ENCODE results near the gene KIAA1671.

The KIAA1671 gene

DNA sequence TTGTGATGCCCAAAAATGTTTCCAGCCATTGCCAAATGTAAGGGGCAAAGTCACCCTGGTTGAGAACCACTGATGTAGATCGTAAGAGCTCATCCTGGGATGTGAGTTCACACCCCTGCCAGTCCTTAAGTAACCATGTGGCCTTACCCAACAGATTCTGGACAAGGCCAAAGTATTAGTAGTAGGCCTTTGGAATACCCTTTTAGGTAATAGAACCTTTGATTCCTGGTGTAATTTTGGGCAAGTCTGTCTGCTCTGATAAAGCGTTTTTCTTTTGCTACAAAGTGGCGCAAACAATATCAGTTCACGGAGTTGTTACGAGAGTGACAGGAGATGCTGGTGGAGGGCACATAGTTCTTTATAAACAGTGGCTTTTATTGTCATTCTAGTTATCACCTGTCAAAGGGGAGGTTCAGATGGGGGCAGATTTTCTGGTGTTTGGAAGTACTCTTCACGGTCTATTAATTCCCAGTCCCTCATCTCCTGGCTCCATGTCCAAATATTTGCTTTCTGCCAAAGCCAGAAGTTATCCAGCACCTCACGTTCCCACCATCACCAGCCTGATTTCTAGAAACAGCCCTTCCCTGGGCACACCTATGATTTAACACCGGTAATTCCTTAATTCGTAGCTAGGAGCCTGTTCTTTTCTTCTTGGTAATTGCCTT lies 173.3 kb downstream of the KIAA1671 start:
- Mint-ChIP-seq H3K4me1 (ENCODE audit: low read depth) (no peaks in the 10 kb centered on the region), H3K36me3 (ENCODE audit: low read depth) (no peaks in the 10 kb centered on the region), H3K4me3 (no peak overlapping the region), H3K9me3 (no peaks in the 10 kb centered on the region), H3K27ac (no peak overlapping the region), H3K27me3 (peaks cover 10% of the 10 kb centered on the region)
- intact Hi-C loops (cut with micrococcal nuclease), result no loop called here

DNA sequence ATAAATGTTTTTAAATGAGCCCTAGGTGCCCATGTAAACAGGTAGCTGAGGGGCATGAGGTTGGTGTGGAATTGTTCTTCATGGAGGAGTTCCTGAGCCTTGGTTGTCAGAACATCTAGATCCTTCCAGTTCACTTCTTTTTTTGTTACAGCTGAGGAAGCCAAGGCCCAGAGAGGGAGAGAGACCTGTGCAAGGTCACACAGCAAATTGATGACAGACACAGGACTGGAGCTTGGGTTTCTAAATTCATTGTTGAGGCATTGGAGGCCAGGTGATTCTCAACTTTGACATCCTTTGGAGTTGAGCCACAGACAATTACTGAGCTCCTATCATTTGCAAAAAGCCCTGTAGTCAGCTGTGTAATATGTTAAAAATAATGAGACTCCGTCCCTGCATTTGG lies 174.0 kb downstream of the KIAA1671 start:
- Mint-ChIP-seq H3K9me3 (no peaks in the 10 kb centered on the region), H3K27ac (no peak overlapping the region)

GRCh38 chr22:25127318-25127717 lies 174.8 kb downstream of the KIAA1671 start:
- H3K36me3 Mint-ChIP-seq (ENCODE audit: low read depth), result no peaks in the 10 kb centered on the region
- H3K27ac Mint-ChIP-seq, result no peak overlapping the region
- no peak overlapping the region for H3K4me3 Mint-ChIP-seq
- H3K9me3 Mint-ChIP-seq, result no peaks in the 10 kb centered on the region
- H3K27me3 Mint-ChIP-seq, result peaks cover 7% of the 10 kb centered on the region
- H3K4me1 Mint-ChIP-seq (ENCODE audit: low read depth), result no peaks in the 10 kb centered on the region
- intact Hi-C loops (cut with micrococcal nuclease), result no loop called here

More for the DNA sequence above, 174.0 kb downstream of the KIAA1671 start:
- Mint-ChIP-seq H3K36me3 (ENCODE audit: low read depth) (no peaks in the 10 kb centered on the region), H3K4me3 (no peak overlapping the region), H3K4me1 (ENCODE audit: low read depth) (no peaks in the 10 kb centered on the region), H3K27me3 (peaks cover 8% of the 10 kb centered on the region)
- intact Hi-C loops (cut with micrococcal nuclease), result no loop called here

DNA sequence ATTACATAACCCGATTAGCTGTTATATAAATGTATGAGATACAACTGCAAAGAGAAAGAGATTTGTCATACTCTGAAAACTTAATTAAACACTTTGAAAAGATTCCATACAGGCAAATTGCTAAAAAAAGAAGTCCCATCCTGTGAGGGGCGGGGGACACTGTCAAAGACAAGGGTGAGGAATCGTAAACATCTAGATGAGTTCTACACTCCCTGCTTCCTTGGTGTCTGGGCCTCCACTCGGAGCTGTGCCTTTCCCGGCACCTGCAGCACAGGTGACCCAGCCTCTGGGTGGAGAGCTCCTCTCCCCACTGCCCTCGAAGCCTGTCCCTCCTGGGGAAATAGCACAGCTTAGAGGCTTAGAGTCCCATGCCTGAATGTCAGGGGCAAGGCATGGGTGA lies 177.9 kb downstream of the KIAA1671 start:
- intact Hi-C loops (cut with micrococcal nuclease), result no loop called here
- H3K27ac Mint-ChIP-seq, result no peak overlapping the region
- H3K27me3 Mint-ChIP-seq, result peaks cover 4% of the 10 kb centered on the region
- no peak overlapping the region for H3K4me3 Mint-ChIP-seq
- no peaks in the 10 kb centered on the region for H3K9me3 Mint-ChIP-seq
- no peaks in the 10 kb centered on the region for H3K4me1 Mint-ChIP-seq (ENCODE audit: low read depth)
- no peaks in the 10 kb centered on the region for H3K36me3 Mint-ChIP-seq (ENCODE audit: low read depth)

GRCh38 chr22:25131198-25131887 lies 178.8 kb downstream of the KIAA1671 start:
- H3K4me1 Mint-ChIP-seq (ENCODE audit: low read depth), result no peaks in the 10 kb centered on the region
- peaks cover 4% of the 10 kb centered on the region for H3K27me3 Mint-ChIP-seq
- H3K9me3 Mint-ChIP-seq, result no peaks in the 10 kb centered on the region
- H3K27ac Mint-ChIP-seq, result no peak overlapping the region
- intact Hi-C loops (cut with micrococcal nuclease), result no loop called here
- no peaks in the 10 kb centered on the region for H3K36me3 Mint-ChIP-seq (ENCODE audit: low read depth)
- no peak overlapping the region for H3K4me3 Mint-ChIP-seq

DNA sequence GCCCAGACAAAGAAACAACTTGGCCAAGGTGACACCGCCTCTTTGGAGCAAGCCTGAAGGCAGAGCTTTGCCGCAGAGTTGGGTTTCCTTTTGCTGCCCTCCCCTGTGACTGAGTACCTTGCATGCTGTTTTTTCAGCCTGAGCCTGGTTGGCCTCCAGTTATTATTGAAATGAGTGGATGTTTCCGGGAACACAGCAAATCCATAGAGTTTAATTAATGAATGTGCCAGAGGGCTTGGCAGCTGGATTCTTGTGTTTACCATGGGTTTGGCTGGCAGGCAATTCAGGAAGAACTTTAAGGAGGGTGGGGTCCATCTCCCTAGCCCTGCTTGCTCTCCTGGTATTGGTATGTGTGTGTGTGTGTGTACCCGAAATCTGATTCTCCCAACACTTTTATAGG lies 181.5 kb downstream of the KIAA1671 start:
- Mint-ChIP-seq H3K27ac (no peak overlapping the region), H3K4me1 (ENCODE audit: low read depth) (no peaks in the 10 kb centered on the region), H3K4me3 (no peak overlapping the region), H3K9me3 (no peaks in the 10 kb centered on the region), H3K36me3 (ENCODE audit: low read depth) (no peaks in the 10 kb centered on the region), H3K27me3 (peaks cover 2% of the 10 kb centered on the region)
- intact Hi-C loops (cut with micrococcal nuclease), result no loop called here

- H3K27ac Mint-ChIP-seq, result no peak overlapping the region
These were observed 181.9 kb downstream of the KIAA1671 start for GRCh38 chr22:25134451-25134850.

GRCh38 chr22:25136953-25137576 lies 184.5 kb downstream of the KIAA1671 start:
- Mint-ChIP-seq H3K4me1 (ENCODE audit: low read depth) (no peaks in the 10 kb centered on the region), H3K27ac (no peak overlapping the region), H3K27me3 (no peaks in the 10 kb centered on the region), H3K9me3 (no peaks in the 10 kb centered on the region), H3K4me3 (no peak overlapping the region), H3K36me3 (ENCODE audit: low read depth) (no peaks in the 10 kb centered on the region)
- intact Hi-C loops (cut with micrococcal nuclease), result no loop called here

More at GRCh38 chr22:25134451-25134850, 181.9 kb downstream of the KIAA1671 start:
- H3K27me3 Mint-ChIP-seq, result peaks cover 2% of the 10 kb centered on the region
- no peaks in the 10 kb centered on the region for H3K36me3 Mint-ChIP-seq (ENCODE audit: low read depth)
- no peaks in the 10 kb centered on the region for H3K9me3 Mint-ChIP-seq
- no peak overlapping the region for H3K4me3 Mint-ChIP-seq
- intact Hi-C loops (cut with micrococcal nuclease), result no loop called here
- H3K4me1 Mint-ChIP-seq (ENCODE audit: low read depth), result no peaks in the 10 kb centered on the region

DNA sequence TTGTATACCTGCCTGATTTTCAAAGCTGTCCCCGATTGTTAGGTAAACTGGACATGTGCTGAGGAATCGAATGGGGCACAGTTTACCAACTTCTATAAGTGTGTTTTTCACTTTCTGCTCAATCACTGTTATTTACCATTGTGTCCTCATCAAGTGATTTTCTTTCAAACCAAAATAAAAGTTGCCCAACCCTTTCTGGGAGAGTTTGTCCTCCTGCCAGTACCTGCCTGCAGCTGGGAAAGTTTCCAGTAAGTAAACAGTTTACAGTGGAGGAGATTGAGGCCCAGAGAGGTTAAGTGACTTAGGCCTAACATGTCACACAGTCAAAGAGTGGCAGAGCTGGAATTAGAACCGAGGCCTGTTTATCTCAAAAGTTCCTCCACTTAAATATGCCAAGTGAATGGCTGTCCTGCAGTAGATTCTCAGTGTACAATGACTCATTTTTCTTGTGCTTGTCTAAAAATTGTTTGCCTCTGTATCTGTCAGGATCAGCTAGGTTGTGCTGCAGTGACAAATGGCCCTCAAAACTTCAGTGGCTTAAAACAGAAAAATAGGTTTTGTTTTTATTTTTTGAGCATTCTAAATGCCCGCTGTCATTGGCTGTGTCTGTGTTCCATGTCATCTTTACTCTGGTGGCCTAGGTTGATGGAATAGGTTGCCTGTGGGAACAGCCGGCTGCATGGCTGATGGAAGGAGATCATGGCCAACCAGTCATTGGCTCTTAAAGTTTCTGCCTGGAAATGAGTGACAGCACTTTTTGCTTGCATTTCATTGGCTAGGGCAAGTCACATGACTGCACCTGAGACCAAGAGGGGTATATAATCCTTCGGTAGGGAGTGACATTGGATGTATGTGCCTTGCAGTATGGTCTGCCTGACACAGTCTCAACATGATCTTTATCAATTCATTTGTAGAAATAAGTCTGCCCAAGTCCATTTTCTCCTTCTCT lies 185.3 kb downstream of the KIAA1671 start:
- no peak overlapping the region for H3K27ac Mint-ChIP-seq
- H3K36me3 Mint-ChIP-seq (ENCODE audit: low read depth), result no peaks in the 10 kb centered on the region
- H3K9me3 Mint-ChIP-seq, result no peaks in the 10 kb centered on the region
- H3K27me3 Mint-ChIP-seq, result no peaks in the 10 kb centered on the region
- no peaks in the 10 kb centered on the region for H3K4me1 Mint-ChIP-seq (ENCODE audit: low read depth)
- intact Hi-C loops (cut with micrococcal nuclease), result no loop called here
- H3K4me3 Mint-ChIP-seq, result no peak overlapping the region

DNA sequence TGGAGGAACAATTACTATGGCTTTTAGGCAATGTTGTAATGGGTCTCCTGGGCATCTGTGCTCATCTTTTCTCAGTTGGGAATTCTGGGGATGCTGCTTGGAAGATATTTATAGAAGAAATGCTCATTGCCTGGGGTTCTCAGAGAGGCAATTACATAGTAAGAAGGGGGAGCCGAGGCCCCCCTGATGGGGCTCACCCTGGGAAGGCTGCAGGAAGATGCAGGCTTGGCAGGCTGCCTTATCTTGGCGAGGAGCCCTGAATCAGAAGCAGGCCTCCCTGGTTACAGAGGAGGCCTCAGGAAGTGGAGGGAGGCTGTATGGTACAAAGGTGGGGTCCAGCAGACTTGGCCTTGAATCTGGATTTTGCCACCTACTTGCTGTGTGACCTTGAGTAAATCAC lies 186.5 kb downstream of the KIAA1671 start:
- Mint-ChIP-seq H3K4me1 (ENCODE audit: low read depth) (no peaks in the 10 kb centered on the region), H3K36me3 (ENCODE audit: low read depth) (no peaks in the 10 kb centered on the region), H3K27me3 (no peaks in the 10 kb centered on the region), H3K4me3 (no peak overlapping the region), H3K27ac (no peak overlapping the region), H3K9me3 (no peaks in the 10 kb centered on the region)
- intact Hi-C loops (cut with micrococcal nuclease), result no loop called here

- Mint-ChIP-seq H3K36me3 (ENCODE audit: low read depth) (no peaks in the 10 kb centered on the region), H3K9me3 (no peaks in the 10 kb centered on the region), H3K27ac (no peak overlapping the region), H3K4me1 (ENCODE audit: low read depth) (no peaks in the 10 kb centered on the region), H3K4me3 (no peak overlapping the region), H3K27me3 (no peaks in the 10 kb centered on the region)
- intact Hi-C loops (cut with micrococcal nuclease), result no loop called here
These were observed 189.6 kb downstream of the KIAA1671 start for GRCh38 chr22:25142102-25142501.

GRCh38 chr22:25143156-25144076 lies 190.9 kb downstream of the KIAA1671 start:
- Mint-ChIP-seq H3K9me3 (no peaks in the 10 kb centered on the region), H3K36me3 (ENCODE audit: low read depth) (no peaks in the 10 kb centered on the region), H3K27ac (no peak overlapping the region), H3K27me3 (no peaks in the 10 kb centered on the region), H3K4me1 (ENCODE audit: low read depth) (no peaks in the 10 kb centered on the region), H3K4me3 (no peak overlapping the region)
- intact Hi-C loops (cut with micrococcal nuclease), result no loop called here

- no peaks in the 10 kb centered on the region for H3K9me3 Mint-ChIP-seq
- H3K36me3 Mint-ChIP-seq (ENCODE audit: low read depth), result no peaks in the 10 kb centered on the region
- no peaks in the 10 kb centered on the region for H3K4me1 Mint-ChIP-seq (ENCODE audit: low read depth)
- intact Hi-C loops (cut with micrococcal nuclease), result no loop called here
- no peak overlapping the region for H3K27ac Mint-ChIP-seq
- no peak overlapping the region for H3K4me3 Mint-ChIP-seq
- H3K27me3 Mint-ChIP-seq, result no peaks in the 10 kb centered on the region
These were observed 192.0 kb downstream of the KIAA1671 start for GRCh38 chr22:25144522-25144921.

All from dendritic cell treated with granulocyte-macrophage colony-stimulating factor and Interleukin-4, amounts not matched to agents 40 ng/mL and 50 ng/mL, for 4 days (primary cell).